Measurements from ENCODE around the gene AKNA. TPM values are rescaled to one million over a fixed set of nuclear protein-coding genes. Genes with fewer than 3 reads are reported as not detected.
A peak's percentile ranks its signal among the peaks of the same experiment; 100 is the strongest.

The AKNA gene
- total RNA-seq, 5 donors from 2014 or later (not counting 1 experiment from before 2014, with no cell fraction given), result 382 to 462 (median 415) TPM

DNA sequence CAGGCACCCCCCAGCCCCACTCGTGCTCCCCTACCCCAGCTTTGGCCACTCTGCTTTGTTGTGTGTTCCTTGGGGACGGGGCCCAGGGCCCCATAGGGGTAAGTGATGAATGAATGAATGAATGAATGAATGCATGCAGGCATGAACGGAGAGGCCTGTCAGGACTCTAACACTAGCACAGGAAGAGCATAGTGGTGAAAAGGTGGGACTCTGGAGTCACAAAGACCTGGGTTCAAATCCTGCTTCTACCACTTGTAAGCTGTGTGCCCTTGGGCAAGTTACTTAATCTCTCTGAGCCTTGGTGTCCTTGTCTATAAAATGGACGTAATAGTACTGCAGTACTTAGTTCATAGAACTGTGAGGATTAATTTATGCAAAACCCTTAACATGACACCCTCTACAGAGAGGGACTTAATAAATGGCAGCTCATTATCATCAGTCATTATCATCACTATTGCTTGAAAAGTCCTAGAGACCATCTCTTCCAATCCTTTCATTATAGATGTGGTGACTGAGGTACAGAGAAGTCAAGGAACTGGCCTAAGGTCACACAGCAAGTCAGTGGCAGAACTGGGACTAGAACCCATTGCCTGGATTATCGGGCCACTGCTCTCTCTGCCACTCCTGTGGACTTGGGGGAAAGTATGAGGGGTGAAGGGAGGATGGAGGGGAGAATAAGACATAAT is 44.9 kb downstream of the AKNA start:
- ATAC-seq (replicated peaks in 1 of 4), result no peak
- H3K9me3 ChIP-seq, result no peaks in the 10 kb centered on the region
- Mint-ChIP-seq H3K9me3 (no peaks in the 10 kb centered on the region), H3K36me3 (peaks cover 75% of the 10 kb centered on the region), H3K27ac (peak overlapping the region; percentile 41 to 76), H3K4me1 (peaks cover 23 to 30% (median 27%) of the 10 kb centered on the region in 3 donors), H3K4me3 (no peak overlapping the region), H3K27me3 (no peaks in the 10 kb centered on the region)
- DNase-seq, result no peak
- ChIA-PET POLR2A (no interaction called here), CTCF (interaction anchor here in 1 of 2 donors (0.8 kb wide), 1 partner anchor 11 kb away, joined by 3 read pairs; no protein-coding TSS in a partner anchor)
- 80% methylated on average over 1 of the region's 5 CpGs for WGBS (ENCODE audit: insufficient coverage)
- H3K27me3 ChIP-seq (replicated peaks in 1 of 2; ENCODE audit: control insufficient read depth in 2 of 2, extremely low read depth in 1 of 2, insufficient read depth in 2 of 2, low read length in 1 of 2), result no peaks in the 10 kb centered on the region
- peaks cover 0 to 17% of the 10 kb centered on the region in 2 experiments for H3K4me1 ChIP-seq (ENCODE audit: control insufficient read depth in 1 of 2, extremely low read depth in 1 of 2, insufficient read depth in 2 of 2, low read length in 2 of 2)
- peaks cover 47 to 100% of the 10 kb centered on the region in 2 donors for H3K36me3 ChIP-seq (ENCODE audit: control insufficient read depth in 2 of 2, extremely low read depth in 1 of 2, insufficient read depth in 1 of 2, low read length in 1 of 2)
- no peak overlapping the region for H3K27ac ChIP-seq (ENCODE audit: low read length)
- no peak overlapping the region for H3K4me3 ChIP-seq (ENCODE audit: control insufficient read depth in 1 of 2, extremely low read depth in 1 of 2, low read length in 1 of 2)

DNA sequence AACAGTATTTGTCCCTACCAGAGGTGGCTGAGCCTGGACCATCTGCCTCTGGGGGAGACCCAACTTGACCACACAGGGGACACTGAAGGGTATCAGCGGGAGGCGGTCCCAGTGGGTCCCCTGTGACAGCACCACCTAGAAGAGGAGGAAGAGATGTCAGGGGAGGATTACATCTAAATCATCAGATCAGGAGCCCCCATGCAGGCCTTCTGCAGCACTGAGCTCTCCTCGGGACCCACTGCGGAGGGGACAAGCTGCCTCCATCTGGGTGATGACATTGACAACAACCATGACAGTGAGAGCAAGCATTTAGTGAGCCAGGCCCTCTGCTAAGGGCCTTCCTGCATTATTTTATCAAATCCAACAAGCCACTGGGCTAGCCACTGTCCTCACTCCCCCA is 45.8 kb downstream of the AKNA start:
- Mint-ChIP-seq H3K4me1 (peaks cover 20 to 28% (median 27%) of the 10 kb centered on the region in 3 donors), H3K27me3 (no peaks in the 10 kb centered on the region), H3K4me3 (no peak overlapping the region), H3K27ac (peak overlapping the region; percentile 61 to 63), H3K9me3 (no peaks in the 10 kb centered on the region), H3K36me3 (peaks cover 77% of the 10 kb centered on the region)
- ChIA-PET CTCF (no interaction called here), POLR2A (interaction anchor here in 1 of 2 donors (0.5 kb wide), 1 partner anchor 53 kb away, joined by 4 read pairs; no protein-coding TSS in a partner anchor)
- Histone ChIP-seq H3K27me3 (replicated peaks in 1 of 2; ENCODE audit: control insufficient read depth in 2 of 2, extremely low read depth in 1 of 2, insufficient read depth in 2 of 2, low read length in 1 of 2) (no peaks in the 10 kb centered on the region), H3K4me1 (ENCODE audit: control insufficient read depth in 1 of 2, extremely low read depth in 1 of 2, insufficient read depth in 2 of 2, low read length in 2 of 2) (peaks cover 0 to 17% of the 10 kb centered on the region in 2 experiments), H3K27ac (ENCODE audit: low read length) (no peak overlapping the region), H3K9me3 (no peaks in the 10 kb centered on the region), H3K4me3 (ENCODE audit: control insufficient read depth in 1 of 2, extremely low read depth in 1 of 2, low read length in 1 of 2) (no peak overlapping the region), H3K36me3 (ENCODE audit: control insufficient read depth in 2 of 2, extremely low read depth in 1 of 2, insufficient read depth in 1 of 2, low read length in 1 of 2) (peaks cover 47 to 100% of the 10 kb centered on the region in 2 donors)
- ATAC-seq (replicated peaks in 1 of 4) (no peak), DNase-seq (no peak)
- WGBS (ENCODE audit: insufficient coverage), result 78% methylated on average over 3 of the region's 4 CpGs

DNA sequence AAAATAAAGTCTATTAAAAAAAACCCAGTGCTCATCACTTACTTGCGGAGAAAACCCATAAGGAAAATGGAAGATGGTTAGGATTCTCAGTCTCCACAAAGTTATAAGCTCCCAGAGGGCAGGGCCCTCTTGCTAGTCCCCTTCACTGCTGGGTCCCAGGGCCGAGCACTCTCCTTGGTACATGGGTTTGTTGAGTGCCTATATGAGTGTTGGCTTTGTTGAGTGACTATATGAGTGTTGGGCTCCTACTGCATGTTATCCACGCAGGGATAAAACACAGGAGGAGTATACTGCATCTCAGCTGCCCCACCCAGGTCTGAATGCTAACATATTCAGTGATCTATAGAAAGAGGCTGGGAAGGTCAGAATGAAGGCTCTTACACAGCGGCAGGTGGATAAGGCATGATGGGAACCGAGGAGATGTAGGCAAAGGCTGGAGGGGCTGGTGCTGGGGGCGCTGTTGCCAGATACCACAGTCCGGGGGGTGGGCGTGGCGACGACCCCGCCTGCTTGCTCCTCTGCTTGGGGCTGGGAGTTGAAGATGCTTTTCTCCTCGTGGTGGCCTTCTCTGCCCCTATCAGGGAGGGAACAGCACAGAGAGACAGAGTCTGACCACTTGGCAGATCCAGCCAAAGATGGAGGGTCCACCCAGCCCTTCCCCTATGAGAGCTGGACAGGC is 46.5 kb downstream of the AKNA start:
- H3K4me1 ChIP-seq (ENCODE audit: control insufficient read depth in 1 of 2, extremely low read depth in 1 of 2, insufficient read depth in 2 of 2, low read length in 2 of 2), result peaks cover 0 to 17% of the 10 kb centered on the region in 2 experiments
- Mint-ChIP-seq H3K4me3 (no peak overlapping the region), H3K36me3 (peaks cover 76% of the 10 kb centered on the region), H3K27me3 (no peaks in the 10 kb centered on the region), H3K9me3 (no peaks in the 10 kb centered on the region), H3K27ac (peak overlapping the region; percentile 27 to 68), H3K4me1 (peaks cover 16 to 27% (median 26%) of the 10 kb centered on the region in 3 donors)
- no peak for ATAC-seq (replicated peaks in 1 of 4)
- peaks cover 43 to 99% of the 10 kb centered on the region in 2 donors for H3K36me3 ChIP-seq (ENCODE audit: control insufficient read depth in 2 of 2, extremely low read depth in 1 of 2, insufficient read depth in 1 of 2, low read length in 1 of 2)
- H3K27ac ChIP-seq (ENCODE audit: low read length), result no peak overlapping the region
- H3K9me3 ChIP-seq, result no peaks in the 10 kb centered on the region
- POLR2A ChIA-PET, result no interaction called here
- CTCF ChIA-PET, result no interaction called here
- no peaks in the 10 kb centered on the region for H3K27me3 ChIP-seq (replicated peaks in 1 of 2; ENCODE audit: control insufficient read depth in 2 of 2, extremely low read depth in 1 of 2, insufficient read depth in 2 of 2, low read length in 1 of 2)
- DNase-seq, result no peak
- no peak overlapping the region for H3K4me3 ChIP-seq (ENCODE audit: control insufficient read depth in 1 of 2, extremely low read depth in 1 of 2, low read length in 1 of 2)
- 87% methylated on average over 5 of the region's 12 CpGs for WGBS (ENCODE audit: insufficient coverage)

DNA sequence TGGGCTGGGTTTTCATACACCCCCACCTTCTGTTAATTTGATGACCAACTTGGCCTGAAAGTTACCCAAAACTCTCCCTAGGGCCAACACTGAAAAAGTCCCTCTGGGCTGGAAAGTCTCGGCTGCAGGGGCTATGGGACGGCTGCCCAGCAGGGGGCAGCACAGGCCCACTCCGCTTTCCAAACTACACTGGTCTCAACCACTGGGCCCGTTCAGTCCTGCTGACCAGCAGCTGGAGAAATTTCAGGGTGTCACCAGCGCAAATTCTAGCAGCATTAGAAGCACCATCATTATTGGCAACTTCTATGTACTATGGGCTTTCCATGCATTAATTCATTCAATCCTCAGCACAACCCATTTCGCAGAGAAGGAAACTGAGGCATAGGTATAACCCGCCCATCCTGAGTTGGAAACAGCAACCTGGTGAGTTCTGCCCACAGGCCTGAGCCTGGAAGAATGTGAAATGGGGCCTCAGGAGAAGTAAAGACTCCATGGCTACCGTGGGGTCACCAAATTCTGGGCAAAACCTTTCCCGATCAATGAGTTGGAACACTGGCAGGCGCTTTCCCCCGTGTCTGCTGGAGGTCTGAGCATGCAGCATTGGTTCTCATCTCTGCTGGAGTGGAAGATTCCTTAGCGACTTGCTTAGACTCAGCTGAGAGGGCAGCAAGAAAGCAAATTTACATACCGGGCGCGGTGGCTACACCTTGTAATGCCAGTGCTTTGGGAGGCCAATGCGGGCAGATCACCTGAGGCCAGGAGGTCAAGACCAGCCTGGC is 48.5 kb downstream of the AKNA start:
- whole genome bisulfite sequencing (ENCODE audit: insufficient coverage), result 85% methylated on average over 14 of the region's 16 CpGs
- H3K4me1 ChIP-seq (ENCODE audit: control insufficient read depth in 1 of 2, extremely low read depth in 1 of 2, insufficient read depth in 2 of 2, low read length in 2 of 2), result peaks cover 0 to 13% of the 10 kb centered on the region in 2 experiments
- H3K36me3 ChIP-seq (ENCODE audit: control insufficient read depth in 2 of 2, extremely low read depth in 1 of 2, insufficient read depth in 1 of 2, low read length in 1 of 2), result peaks cover 35 to 96% of the 10 kb centered on the region in 2 donors
- H3K27ac Mint-ChIP-seq, result peak overlapping the region in 1 of 2 donors; percentile 48
- POLR2A ChIA-PET, result interaction anchor here in 1 of 2 donors (0.6 kb wide), 1 partner anchor 226 kb away, joined by 3 read pairs; no protein-coding TSS in a partner anchor
- H3K4me1 Mint-ChIP-seq, result peaks cover 19 to 30% (median 20%) of the 10 kb centered on the region in 3 donors
- no peaks in the 10 kb centered on the region for H3K27me3 ChIP-seq (replicated peaks in 1 of 2; ENCODE audit: control insufficient read depth in 2 of 2, extremely low read depth in 1 of 2, insufficient read depth in 2 of 2, low read length in 1 of 2)
- no peaks in the 10 kb centered on the region for H3K9me3 ChIP-seq
- no peak overlapping the region for H3K4me3 ChIP-seq (ENCODE audit: control insufficient read depth in 1 of 2, extremely low read depth in 1 of 2, low read length in 1 of 2)
- no peak overlapping the region for H3K4me3 Mint-ChIP-seq
- no peaks in the 10 kb centered on the region for H3K27me3 Mint-ChIP-seq
- no peaks in the 10 kb centered on the region for H3K9me3 Mint-ChIP-seq
- peak overlapping the region; percentile 16 for H3K27ac ChIP-seq (ENCODE audit: low read length)
- DNase-seq (peak in 32 of 35 experiments; percentile 8 to 75 (median 45)), ATAC-seq (replicated peaks in 1 of 4) (peak; percentile 43 to 69 (median 54))
- peaks cover 67% of the 10 kb centered on the region for H3K36me3 Mint-ChIP-seq
- CTCF ChIA-PET, result interaction anchor here in 1 of 2 donors (1.1 kb wide), 1 partner anchor 46 kb away, joined by 3 read pairs; no protein-coding TSS in a partner anchor

DNA sequence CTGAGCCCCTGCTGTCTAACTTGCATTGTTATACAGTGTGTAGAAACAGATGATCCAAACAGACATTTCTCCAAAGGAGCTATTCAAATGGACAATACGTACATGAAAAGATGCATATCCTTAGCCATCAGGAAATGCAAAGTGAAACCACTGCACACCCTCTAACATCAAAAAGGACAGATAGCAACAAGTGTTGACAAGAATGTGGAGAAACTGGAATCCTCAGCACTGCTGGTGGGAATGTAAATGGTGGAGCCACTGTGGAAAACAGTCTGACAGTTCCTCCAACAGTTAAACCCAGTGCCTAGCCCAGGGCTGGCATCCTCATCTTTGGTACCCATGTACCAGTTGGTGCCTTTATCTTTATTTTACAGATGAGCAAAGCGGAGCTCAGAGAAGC is 49.6 kb downstream of the AKNA start:
- CTCF ChIA-PET, result interaction anchor here in 1 of 2 donors (0.6 to 1.1 kb wide), 2 partner anchors 47 to 68 kb away, joined by 3 to 4 read pairs; no protein-coding TSS in a partner anchor
- Mint-ChIP-seq H3K4me3 (no peak overlapping the region), H3K36me3 (peaks cover 56% of the 10 kb centered on the region), H3K27me3 (no peaks in the 10 kb centered on the region), H3K9me3 (no peaks in the 10 kb centered on the region), H3K4me1 (peaks cover 15 to 19% (median 16%) of the 10 kb centered on the region in 3 donors), H3K27ac (peak overlapping the region; percentile 29 to 49)
- POLR2A ChIA-PET, result interaction anchor here in 1 of 2 donors (0.7 kb wide), 1 partner anchor 268 kb away, joined by 3 read pairs; no protein-coding TSS in a partner anchor
- DNase-seq (no peak), ATAC-seq (replicated peaks in 1 of 4) (no peak)
- Histone ChIP-seq H3K27ac (ENCODE audit: low read length) (no peak overlapping the region), H3K36me3 (ENCODE audit: control insufficient read depth in 2 of 2, extremely low read depth in 1 of 2, insufficient read depth in 1 of 2, low read length in 1 of 2) (peaks cover 35 to 85% of the 10 kb centered on the region in 2 donors), H3K9me3 (no peaks in the 10 kb centered on the region), H3K4me3 (ENCODE audit: control insufficient read depth in 1 of 2, extremely low read depth in 1 of 2, low read length in 1 of 2) (no peak overlapping the region), H3K4me1 (ENCODE audit: control insufficient read depth in 1 of 2, extremely low read depth in 1 of 2, insufficient read depth in 2 of 2, low read length in 2 of 2) (peaks cover 0 to 13% of the 10 kb centered on the region in 2 experiments), H3K27me3 (replicated peaks in 1 of 2; ENCODE audit: control insufficient read depth in 2 of 2, extremely low read depth in 1 of 2, insufficient read depth in 2 of 2, low read length in 1 of 2) (no peaks in the 10 kb centered on the region)
- 100% methylated on average over 1 of the region's 2 CpGs for WGBS (ENCODE audit: insufficient coverage)

Measured in T-cell (primary cell).